HT-29 (cell line): ENCODE measurements around the gene INTS1. TPM values are rescaled to one million over a fixed set of nuclear protein-coding genes. Genes with fewer than 3 reads are reported as not detected.
A peak's percentile ranks its signal among the peaks of the same experiment; 100 is the strongest.

Source experiments
- DNase-seq: peaks from one replicate; pipeline ENCODE4 v3.0.0-alpha.2; 2015; ENCODE audit warnings: low spot score
- total RNA-seq: library from RNA; depleted of rRNA; stranded (reverse); fragments of >200 nt; shearing (Covaris generic); gene quantifications from 2 replicates; pipeline ENCODE4 v1.2.3, GENCODE V29; 2014

Gene INTS1
- total RNA-seq, 1 experiment from 2014 or later, result 141 TPM

DNA sequence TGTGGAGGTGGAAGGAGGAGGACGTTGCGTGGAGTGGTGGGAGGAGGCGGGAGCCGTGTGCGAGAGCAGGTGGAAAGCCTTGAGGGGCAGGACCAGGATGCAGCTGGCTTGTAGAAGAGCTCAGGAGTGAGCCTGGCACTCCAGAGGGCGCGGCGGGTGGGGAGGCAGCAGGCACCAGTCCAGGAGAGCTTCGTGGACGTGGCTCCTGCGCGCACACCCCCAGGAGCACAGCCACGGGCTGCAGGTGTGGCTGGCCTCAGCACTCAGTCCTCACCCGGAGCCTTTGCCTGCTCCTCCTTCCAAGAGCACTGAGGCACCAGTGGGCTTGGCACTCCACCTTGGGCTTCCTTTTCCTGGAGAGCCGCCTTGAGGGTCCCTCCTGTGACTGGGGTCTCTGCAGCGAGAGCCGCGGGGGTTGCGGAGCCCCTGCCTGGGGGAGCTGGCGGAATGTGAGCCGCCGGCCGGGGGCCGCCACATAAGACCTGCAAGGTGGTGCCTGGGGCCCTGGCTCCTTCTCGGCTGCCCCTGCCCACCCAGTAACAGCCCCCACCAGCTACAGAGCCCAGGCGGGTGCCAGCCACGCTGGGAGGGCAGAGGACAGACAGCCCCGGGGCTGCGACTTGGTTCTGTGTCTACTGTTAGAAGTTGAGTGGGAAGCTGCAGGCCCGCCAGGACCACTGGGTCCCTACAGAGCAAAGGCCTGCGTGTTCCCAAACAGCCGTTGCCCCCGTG lies 37.4 kb upstream of the INTS1 start:
- DNase-seq, result no peak

DNA sequence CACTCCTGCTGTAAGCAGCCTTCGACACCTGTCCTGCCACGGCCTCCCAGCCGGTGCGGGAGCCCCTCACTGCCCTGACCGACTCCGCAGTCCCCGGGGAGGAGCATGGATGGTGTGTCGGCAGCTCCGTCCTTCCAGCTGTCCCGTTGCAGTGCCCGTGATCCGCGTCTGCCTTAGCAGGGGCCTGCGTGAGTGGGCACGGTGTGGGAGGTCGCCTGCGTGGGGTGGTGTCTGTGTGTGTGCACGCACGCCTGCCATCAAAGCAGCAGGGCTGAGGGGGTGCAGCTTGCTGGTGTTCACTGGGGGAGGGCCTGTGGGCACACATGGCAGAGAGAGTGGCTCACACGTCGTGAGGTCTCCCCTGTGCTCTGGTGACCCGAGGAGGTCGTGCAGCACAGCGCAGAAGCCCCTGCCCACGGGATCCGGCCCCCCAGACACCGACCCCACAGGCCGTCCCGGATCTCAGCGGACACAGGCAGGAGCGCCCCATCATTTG lies 36.6 kb upstream of the INTS1 start:
- DNase-seq, result no peak

DNA sequence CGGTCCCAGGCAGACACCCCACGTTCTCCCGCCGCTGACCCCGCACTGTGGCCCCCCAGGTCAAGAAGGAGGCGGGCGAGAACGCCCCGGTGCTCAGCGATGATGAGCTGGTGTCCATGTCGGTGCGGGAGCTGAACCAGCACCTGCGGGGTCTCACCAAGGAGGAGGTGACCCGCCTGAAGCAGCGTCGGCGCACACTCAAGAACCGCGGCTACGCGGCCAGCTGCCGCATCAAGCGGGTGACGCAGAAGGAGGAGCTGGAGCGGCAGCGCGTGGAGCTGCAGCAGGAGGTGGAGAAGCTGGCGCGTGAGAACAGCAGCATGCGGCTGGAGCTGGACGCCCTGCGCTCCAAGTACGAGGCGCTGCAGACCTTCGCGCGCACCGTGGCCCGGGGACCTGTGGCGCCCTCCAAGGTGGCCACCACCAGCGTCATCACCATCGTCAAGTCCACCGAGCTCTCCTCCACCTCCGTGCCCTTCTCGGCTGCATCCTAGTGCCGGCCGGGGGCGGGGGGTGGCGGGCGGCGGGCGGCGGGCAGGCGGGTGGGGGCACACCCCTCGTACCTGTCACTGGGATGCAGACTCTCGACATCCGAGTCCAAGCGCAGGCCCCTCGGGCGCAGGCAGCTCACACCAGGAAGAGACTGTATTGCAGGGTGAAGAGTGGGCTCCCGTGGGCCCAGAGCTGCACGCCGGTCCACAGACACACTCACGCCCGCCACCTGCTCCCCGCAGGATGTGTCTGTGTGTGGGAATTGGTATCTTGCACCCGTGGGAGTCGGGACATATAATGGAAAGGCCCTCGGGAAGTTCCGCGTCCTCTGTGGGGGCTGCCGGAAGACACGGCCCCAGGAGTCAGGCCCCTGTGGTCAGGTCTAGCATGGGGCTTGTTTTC lies 35.9 kb upstream of the INTS1 start:
- no peak for DNase-seq

DNA sequence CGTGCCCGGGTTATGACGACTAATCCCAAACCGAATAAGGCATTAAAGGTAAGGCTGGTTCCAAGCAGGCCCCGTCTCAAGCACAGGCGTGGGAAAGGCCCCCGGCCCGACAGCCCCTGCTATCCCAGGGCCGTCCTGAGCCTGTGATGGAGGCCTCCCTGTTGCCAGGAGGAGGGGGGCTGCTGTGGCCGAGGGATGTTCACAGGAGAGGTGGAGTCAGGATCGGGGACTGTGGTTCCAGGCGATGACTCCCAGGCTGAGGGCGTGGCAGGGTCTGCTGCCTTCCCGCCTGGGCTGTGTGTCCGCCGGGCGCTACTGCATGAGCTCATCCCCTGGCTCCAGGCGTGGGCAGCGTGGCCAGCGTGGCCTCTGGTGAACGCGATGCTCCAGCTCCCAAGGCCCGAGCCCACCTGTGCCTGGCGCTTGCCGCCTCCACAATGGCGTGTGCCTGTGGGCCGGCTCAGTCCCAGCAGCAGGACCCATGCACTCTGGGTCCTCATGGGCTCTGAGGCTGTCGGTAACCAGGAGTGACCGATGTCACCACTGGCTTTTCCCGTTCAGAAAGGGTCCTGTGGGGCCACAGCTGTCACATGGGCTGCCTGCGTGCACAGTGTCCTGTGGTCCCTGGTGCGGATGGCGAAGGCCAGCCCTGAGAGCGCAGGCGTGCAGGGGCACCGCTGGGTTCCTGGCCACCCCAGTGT lies 35.1 kb upstream of the INTS1 start:
- DNase-seq, result no peak

DNA sequence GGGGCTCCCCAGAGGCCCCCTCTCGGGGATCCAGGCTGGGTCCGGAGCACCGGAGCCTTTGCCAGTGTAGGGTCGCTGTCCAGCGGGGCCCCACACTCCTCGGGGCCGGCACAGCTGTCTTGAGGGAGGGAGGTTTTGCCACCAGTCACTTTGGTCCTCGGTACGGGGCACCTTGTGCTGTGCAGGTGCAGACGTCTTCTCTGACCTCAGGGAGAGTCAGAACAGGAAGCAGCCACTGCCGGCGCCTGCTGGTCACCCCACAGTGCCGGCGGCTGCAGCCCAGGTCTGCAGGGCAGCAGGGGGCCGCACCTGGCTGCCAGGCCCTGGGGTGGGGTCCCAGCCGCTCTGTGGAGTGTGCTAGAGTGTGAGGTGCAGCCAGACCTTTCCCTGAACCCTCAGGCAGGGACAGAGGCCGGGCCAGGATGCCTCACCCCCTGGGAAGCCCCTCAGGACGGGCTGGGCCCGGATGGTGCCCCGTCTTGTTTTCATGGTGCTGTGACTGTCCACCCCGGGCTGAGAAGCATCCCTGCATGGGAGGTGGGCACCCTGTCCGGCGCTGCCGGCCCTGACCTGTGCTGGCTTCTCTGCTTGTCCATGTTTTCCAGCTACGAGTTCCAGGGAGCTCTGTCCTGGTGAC lies 34.5 kb upstream of the INTS1 start:
- no peak for DNase-seq

DNA sequence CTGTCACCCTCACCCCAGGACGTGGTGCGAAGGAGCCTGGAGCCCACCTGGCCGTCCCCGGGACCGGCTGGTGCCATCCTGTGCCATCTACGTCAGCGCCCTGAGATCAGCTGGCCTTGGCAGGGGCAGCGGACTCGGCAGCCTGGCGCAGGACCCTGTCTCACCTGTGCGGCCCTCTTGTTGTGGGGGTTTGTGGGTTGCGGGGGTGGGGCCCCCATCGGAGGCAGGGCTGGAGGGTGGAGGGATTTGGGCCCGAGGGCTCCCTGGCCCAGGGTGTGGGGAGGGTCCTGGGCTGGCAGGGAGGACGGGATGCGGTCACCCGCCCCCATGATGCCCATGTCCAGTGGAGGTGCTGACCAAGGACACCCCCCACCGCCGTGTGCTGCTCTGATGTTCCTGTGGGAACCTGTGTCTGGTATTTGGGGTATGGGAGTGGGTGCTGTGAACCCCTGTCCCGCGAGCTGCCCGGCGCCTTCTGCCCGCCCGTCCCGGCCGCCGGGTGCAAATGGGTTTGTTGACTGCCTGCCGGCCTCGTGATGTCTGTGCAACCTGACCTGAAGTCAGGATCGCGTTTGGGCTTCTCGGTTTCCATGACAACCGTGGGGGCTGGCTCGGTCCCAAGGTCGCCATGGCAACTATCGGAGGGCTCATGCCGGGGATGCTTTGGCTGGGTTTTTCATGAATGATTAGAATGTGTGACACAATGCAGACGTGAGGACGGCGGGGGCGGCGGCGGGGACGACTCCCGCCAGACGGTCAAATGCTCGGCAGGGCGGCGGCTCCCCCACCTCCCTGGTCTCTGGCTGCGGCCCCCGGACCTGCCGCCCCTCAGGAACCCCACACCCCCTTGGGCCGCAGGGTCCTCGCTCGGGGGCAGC lies 33.6 kb upstream of the INTS1 start:
- no peak for DNase-seq

DNA sequence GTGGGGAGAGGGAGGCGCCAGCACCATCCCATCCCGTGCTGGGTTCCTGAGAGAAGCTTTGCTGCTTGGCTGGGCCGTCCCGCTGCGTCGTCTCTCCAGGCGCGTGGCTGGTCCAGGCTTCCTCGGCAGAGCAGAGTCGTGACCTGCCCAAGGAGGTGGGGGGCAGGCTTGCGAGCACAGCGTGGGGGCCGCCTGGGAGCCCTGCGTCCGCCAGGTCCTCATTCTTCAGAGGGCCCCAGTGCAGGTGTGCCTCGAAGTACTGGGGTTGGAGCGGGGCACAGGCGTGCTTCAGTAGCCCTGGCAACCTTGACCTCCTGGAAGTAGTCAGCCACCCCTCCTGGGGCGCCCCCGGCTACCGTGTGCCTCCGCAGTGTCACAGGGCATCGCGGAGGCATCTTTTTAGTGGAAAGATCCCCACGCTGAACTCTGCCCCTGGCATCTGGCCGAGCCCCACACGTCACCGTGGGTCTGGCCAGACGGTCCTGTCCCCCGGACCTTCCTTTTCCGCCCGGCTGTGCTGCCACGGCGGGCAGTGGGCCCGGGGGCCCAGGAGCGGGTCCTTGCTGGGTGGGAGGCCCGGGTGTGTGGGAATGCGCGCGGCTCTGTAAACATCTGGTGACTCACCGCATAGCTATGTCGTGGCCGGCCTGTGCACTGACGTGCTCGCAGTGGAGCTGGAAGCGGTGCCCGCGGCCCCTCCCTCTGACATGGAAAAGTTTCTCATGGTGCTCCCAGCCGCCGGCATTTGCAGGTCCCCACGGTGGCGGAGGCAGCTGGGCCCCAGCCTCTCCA lies 32.8 kb upstream of the INTS1 start:
- peak; percentile 95 for DNase-seq

DNA sequence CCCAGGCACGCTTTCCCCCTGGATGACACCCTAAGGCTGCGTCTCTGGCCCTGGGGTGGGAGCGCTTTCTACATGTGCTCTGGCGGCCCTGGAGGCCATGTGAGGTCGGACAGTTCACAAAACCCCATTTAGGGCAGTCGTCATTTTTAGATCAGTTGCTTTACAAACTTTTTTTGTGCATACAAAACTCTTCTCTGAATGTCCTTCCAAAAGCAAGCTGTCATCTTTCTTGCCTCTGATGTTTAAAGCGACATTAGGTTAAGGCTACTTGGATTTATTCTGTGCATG lies 32.2 kb upstream of the INTS1 start:
- no peak for DNase-seq

DNA sequence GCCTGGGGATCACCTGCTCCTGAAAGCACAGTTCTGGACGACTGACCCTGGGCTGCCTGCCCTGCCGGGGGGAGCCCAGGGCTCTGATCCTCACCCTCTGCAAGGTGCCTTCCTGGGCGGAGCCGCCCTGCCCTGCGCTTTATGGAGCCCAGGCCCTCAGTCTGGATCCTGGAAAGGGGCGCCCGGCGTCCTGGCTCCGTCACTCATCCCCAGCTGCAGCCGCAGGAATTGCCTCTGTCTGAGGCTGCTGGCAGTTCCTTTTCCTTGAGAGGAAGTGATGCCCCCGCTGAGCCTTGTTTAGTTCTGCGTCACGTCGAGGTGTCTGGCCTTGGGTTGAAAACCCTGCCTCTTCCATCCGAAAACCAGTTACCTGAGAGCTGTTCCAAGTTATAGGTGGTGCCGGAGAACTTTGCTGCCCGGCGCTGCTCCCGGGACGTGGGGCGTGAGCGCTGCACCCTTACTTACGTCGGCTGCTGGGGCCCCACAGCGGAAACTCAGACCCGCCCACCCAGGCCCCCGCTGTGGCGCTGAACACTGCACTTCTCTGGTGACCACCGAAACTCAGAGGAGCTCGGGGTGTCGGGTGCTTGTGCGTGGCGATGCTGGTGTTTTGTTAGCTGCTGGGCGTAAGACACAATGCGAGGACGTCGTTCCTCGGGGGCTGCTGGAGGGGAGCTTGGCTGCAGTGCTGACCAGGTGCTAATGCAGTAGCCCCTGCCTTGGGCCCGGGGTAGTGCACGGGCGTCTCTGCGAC lies 31.7 kb upstream of the INTS1 start:
- peak; percentile 44 for DNase-seq

DNA sequence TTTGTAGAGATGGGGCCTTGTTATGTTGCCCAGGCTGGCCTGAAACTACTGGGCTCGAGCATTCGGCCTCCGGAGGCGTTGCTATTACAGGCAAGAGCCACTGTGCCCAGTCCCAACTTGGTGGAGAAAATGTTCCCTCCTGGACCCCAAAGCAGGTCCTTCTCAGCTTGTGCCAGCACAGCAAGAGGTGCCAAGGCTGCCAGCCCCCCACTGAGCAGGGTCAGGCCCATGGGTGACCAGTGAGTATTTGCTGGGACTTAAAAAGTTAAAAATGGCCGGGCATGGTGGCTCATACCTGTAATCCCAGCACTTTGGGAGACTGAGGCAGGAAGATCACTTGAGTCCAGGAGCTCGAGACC lies 30.9 kb upstream of the INTS1 start:
- no peak for DNase-seq

DNA sequence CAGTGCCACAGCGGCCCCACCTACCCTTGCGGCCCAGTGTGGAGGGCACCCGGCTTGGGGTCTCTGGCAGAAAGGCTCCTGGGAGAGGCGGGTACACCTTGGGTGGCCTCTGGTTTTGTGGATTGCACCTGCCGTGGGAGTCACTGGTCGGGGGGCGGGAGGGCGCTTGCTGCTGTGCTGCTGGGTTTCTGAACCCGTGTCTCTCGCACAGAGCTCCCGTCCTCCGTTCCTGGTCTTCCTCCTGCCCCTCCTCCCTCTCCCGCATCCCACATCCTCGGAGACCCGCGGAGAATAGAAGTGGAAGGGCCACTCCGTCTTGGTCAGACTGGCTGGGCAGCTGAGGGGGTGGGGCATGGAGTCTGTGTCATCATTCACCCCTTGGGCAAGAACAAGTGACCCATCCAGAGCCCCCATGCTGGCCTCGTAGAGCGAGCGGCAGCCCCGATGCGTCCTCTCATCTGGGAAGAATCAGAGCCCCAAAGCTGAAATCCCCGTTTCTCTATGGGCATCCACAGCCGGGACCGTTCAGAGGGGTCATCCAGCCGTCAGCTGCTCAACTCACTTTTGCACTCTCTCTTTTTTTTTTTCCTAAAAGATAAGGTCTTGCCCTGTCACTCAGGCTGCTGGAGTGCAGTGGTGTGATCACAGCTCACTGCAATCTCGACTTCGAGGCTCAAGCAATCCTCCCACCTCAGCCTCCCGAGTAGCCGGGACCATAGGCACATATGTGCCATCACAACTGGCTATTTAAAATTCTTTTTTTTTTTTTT lies 30.3 kb upstream of the INTS1 start:
- DNase-seq, result no peak

DNA sequence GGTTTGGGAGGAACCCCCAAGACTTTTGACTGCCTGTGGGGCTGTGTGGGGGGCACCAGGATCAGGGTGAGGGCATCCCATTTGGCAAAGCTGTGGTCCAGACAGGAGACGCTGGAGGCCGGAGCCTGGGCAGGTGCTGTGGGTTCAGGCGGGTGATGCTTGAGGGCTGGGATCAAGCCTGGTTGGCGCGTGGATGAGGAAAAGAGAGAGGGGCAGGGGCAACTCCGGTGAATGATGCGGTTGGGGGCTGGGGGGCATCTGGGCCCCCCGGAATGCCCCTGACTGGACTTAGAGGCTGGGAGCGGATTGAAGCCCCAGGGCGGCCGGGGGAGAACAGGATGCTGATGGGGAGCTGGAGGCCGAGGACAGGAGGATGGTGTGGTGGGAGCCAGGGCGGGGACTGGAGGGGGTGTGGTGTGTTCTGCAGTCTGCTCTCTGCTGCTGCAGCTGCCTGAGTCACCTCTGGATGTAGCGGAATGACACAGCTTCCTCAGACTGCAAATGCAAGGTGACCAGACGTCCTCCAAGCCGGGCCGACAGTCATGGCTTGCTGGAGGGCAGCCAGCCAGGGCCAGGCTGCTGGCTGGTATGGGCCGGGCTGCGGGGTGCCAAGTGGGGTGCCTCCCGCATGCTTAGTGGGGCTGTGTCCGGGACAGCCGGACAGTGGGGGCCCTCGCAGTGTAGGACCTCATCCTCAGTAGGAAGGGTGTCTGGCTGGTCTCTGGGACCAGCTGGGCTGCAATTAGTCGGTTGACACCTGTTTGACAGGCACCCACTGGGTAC lies 29.5 kb upstream of the INTS1 start:
- DNase-seq, result peak; percentile 62

DNA sequence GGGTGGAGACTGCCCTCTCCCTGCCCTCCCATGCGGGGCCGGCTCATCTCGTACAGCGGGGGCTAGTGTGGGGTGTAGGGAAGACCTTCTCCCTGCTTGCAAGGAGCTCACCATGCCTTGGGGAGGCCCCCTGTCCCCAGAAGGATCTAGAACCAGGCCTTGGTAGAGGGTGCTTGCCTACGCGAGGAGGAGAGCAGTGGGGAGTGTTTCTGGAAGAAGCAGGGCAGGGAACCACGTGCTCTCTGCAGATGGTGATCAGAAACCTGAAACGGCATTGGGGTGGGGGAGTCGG lies 29.0 kb upstream of the INTS1 start:
- no peak for DNase-seq

DNA sequence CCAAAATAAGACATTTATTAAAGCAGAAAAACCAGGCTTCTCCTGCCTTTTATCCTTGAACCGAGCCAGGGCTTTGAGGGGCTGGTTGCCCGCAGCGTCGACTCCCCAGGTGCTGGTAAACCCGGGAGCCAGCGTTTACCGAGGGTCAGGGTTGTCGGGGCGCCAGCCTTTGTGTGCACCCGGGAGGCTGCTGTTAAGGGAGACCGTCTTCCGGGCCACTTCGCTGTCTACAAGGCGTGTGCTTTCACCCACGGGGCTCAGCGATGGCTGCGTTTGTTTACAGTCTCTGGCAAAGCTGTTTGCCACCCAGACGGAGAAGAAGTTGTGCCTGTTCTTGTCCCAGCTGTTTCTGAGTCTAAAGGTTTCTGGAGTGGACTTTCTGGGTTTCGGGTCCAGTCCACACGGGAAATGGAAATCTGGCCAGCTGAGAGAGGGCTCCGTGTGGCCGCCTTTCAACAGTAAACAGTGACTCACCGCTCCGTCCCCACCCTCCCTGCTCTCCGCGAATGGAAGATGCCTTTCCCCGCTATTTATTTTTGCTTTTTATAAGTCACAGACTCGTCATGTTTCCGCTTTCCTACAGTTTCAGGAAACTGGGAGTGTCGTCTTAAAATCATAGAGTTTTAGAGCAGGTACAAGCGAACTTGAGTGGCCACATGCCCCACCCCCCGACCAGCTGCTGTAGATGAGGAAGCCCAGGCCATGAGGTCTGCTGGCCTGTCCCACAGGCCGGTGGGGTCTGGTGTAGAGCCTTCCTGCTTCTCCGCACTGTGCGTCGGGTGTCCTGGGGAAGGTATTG lies 28.5 kb upstream of the INTS1 start:
- peak; percentile 97 for DNase-seq

DNA sequence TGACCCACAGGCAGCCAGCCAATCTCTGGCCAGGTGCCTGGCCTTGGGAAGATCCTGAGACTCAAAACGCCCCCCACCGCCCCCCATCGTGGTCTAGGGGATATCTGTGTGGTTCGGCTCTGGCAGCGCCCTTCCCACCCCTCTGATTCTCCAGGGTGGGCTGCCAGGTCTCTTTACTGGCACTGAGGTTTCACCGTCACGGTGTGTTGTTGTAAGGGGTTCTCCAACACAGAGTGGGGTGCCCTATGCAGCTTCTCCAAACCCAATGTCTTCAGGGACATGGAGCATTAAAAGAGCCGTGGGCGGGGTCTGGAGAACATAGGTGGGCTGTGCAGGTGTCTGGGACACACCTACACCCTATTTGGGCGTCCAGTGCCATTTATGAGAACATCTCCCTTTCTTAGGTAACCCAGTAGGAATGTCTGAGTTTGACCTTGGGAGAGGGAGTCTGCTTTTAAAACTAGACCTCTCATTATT lies 27.8 kb upstream of the INTS1 start:
- peak; percentile 62 for DNase-seq

DNA sequence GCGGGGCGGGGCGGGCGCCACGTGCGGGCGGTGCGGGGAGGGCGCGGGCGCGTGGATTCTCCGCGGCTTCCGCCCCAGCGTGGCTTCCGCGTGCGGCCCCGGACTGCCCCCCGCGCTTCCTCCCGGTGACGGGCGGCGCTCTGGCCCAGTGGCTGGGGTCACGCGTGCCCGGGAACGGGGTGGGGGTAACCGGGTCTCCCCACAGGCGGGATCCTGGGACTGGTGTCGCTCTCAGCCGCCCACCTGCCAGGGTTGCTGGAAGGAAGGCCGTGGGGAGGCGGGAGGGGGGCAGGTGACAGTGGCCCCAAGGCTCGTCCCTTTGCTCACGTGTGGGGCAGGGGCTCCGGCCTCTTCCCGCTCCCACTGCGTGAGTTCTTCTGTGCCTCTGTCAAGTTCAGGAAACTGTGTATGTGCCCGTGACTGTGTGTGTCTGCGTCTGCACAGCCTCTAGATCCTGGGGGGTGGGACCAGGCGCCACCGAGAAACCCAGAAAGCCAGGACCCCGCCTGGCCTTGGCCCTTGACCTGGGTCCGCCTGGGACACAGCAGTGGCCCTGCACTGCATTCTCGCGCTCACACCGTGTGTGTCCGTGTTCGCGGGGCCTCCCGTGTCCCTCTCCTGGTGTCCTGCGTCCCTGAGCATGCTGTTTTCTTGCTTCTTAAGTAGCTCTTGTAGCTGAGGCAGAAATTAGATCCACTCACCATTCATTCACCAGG lies 27.2 kb upstream of the INTS1 start:
- peak; percentile 59 for DNase-seq

DNA sequence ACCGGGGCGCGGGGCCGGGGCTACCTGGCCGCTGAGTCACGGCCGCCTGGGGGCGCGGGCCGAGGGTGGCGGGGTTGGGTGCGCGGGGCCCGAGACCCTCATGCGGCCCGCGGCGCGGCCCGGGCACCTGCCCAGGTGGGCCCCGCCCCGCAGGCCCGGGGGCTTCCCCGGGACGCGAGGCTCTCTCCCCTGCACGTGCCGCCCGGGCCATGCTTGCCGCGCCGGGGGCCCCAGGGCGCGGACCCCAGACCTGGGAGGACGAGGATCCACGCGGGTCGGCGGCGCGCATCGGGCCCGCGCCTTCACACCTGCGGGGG lies 26.7 kb upstream of the INTS1 start:
- no peak for DNase-seq
